ENCODE data around the gene RAB7A.
A peak's percentile ranks its signal among the peaks of the same experiment; 100 is the strongest.

Gene RAB7A

GRCh38 chr3:128698211-128699047, 27.6 kb upstream of the RAB7A start:
- DNase-seq (ENCODE audit: insufficient read length) (peak; percentile 52), FAIRE-seq (no peak)
- TF ChIP-seq POLR2AphosphoS5 (IDR thresholded peaks at IDR 0.05; ENCODE audit: low read depth, low read length) (no peak), POLR2A (IDR thresholded peaks at IDR 0.05; ENCODE audit: low read depth, low read length) (no peak), TAF1 (IDR thresholded peaks at IDR 0.05; ENCODE audit: borderline replicate concordance, low read depth, low read length) (no peak)

GRCh38 chr3:128701342-128702212, 24.4 kb upstream of the RAB7A start:
- DNase-seq (ENCODE audit: insufficient read length) (no peak), FAIRE-seq (no peak)
- no peak for TF ChIP-seq POLR2A (IDR thresholded peaks at IDR 0.05; ENCODE audit: low read depth, low read length)

GRCh38 chr3:128702391-128702790, 23.6 kb upstream of the RAB7A start:
- FAIRE-seq (no peak), DNase-seq (ENCODE audit: insufficient read length) (no peak)
- TF ChIP-seq POLR2AphosphoS5 (IDR thresholded peaks at IDR 0.05; ENCODE audit: low read depth, low read length) = no peak
- TF ChIP-seq POLR2A (IDR thresholded peaks at IDR 0.05; ENCODE audit: low read depth, low read length) = no peak
- no peak for TF ChIP-seq TAF1 (IDR thresholded peaks at IDR 0.05; ENCODE audit: borderline replicate concordance, low read depth, low read length)

DNA sequence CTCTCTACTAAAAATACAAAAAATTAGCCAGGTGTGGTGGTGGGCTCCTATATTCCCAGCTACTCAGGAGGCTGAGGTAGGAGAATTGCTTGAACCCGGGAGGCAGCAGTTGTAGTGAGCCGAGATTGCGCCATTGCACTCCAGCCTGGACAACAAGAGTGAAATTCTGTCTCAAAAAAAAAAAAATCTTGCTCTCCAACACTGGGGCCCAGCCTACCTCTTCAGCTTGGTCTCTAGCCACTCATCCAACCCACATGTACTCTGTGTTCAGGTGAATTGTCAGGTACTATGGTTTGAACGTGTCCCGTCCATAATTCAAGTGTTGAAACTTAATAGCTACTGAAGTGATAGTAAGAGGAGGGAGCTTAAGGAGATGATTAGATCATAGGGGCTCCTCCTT, 22.4 kb upstream of the RAB7A start:
- DNase-seq (ENCODE audit: insufficient read length) (no peak), FAIRE-seq (no peak)
- TF ChIP-seq POLR2AphosphoS5 (IDR thresholded peaks at IDR 0.05; ENCODE audit: low read depth, low read length) (no peak), POLR2A (IDR thresholded peaks at IDR 0.05; ENCODE audit: low read depth, low read length) (no peak), TAF1 (IDR thresholded peaks at IDR 0.05; ENCODE audit: borderline replicate concordance, low read depth, low read length) (no peak)

GRCh38 chr3:128706086-128706615, 19.8 kb upstream of the RAB7A start:
- no peak for TF ChIP-seq POLR2AphosphoS5 (IDR thresholded peaks at IDR 0.05; ENCODE audit: low read depth, low read length)
- TF ChIP-seq TAF1 (IDR thresholded peaks at IDR 0.05; ENCODE audit: borderline replicate concordance, low read depth, low read length) = no peak
- TF ChIP-seq POLR2A (IDR thresholded peaks at IDR 0.05; ENCODE audit: low read depth, low read length) = no peak
- FAIRE-seq = no peak
- no peak for DNase-seq (ENCODE audit: insufficient read length)

- no peak for DNase-seq (ENCODE audit: insufficient read length)
- FAIRE-seq = no peak
- TF ChIP-seq POLR2AphosphoS5 (IDR thresholded peaks at IDR 0.05; ENCODE audit: low read depth, low read length) = no peak
- TF ChIP-seq POLR2A (IDR thresholded peaks at IDR 0.05; ENCODE audit: low read depth, low read length) = no peak
- TF ChIP-seq TAF1 (IDR thresholded peaks at IDR 0.05; ENCODE audit: borderline replicate concordance, low read depth, low read length) = no peak
Observed at GRCh38 chr3:128707928-128708494, 18.0 kb upstream of the RAB7A start.

GRCh38 chr3:128709038-128709437, 16.9 kb upstream of the RAB7A start:
- FAIRE-seq (no peak), DNase-seq (ENCODE audit: insufficient read length) (no peak)
- TF ChIP-seq POLR2AphosphoS5 (IDR thresholded peaks at IDR 0.05; ENCODE audit: low read depth, low read length) (no peak), POLR2A (IDR thresholded peaks at IDR 0.05; ENCODE audit: low read depth, low read length) (no peak), TAF1 (IDR thresholded peaks at IDR 0.05; ENCODE audit: borderline replicate concordance, low read depth, low read length) (no peak)

DNA sequence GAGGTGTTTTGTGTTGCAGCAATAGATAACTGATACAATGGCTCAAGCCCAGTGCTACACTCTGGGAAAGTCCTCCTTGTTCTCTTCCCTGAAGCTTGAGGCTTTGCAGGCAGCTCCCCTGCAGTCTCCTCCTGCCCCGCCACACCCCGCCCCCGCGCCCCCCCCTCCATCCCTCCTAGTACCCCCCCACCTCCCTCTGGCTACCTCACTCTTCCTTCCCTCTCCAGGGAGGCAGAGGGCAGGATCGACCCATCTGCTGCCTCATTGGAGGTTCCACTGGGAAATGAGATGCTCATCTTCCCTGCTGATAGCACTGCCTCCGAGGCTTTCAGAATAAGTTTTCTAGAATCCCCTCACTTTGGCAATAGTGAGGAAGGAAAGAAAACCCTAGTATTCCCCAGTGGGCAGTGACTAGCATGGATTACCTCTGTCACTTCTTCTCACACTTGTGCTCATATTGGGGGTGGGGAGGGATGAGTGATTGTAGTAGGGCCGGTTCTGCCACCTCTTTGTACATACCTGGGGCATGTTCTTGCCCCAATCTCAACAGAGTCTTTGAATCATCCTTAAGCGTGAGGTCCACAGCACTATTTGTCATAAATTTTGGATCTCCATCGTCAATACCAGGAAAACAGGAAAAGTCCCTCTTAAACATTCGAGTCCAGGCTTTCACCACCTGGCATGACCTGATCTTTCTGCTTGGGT, 16.3 kb upstream of the RAB7A start:
- FAIRE-seq (peak; percentile 57), DNase-seq (ENCODE audit: insufficient read length) (no peak)
- no peak for TF ChIP-seq TAF1 (IDR thresholded peaks at IDR 0.05; ENCODE audit: borderline replicate concordance, low read depth, low read length)
- no peak for TF ChIP-seq POLR2AphosphoS5 (IDR thresholded peaks at IDR 0.05; ENCODE audit: low read depth, low read length)
- TF ChIP-seq POLR2A (IDR thresholded peaks at IDR 0.05; ENCODE audit: low read depth, low read length) = no peak

GRCh38 chr3:128710816-128711433, 15.1 kb upstream of the RAB7A start:
- FAIRE-seq = no peak
- TF ChIP-seq TAF1 (IDR thresholded peaks at IDR 0.05; ENCODE audit: borderline replicate concordance, low read depth, low read length) (no peak), POLR2AphosphoS5 (IDR thresholded peaks at IDR 0.05; ENCODE audit: low read depth, low read length) (no peak), POLR2A (IDR thresholded peaks at IDR 0.05; ENCODE audit: low read depth, low read length) (no peak)
- DNase-seq (ENCODE audit: insufficient read length) = no peak

- TF ChIP-seq POLR2AphosphoS5 (IDR thresholded peaks at IDR 0.05; ENCODE audit: low read depth, low read length) (no peak), TAF1 (IDR thresholded peaks at IDR 0.05; ENCODE audit: borderline replicate concordance, low read depth, low read length) (no peak), POLR2A (IDR thresholded peaks at IDR 0.05; ENCODE audit: low read depth, low read length) (no peak)
- DNase-seq (ENCODE audit: insufficient read length) (no peak), FAIRE-seq (no peak)
Observed at GRCh38 chr3:128712848-128713247, 13.1 kb upstream of the RAB7A start.

All from GM12892 (cell line).